NCI-H128 (cell line): ENCODE data around the gene OR2H1.

Source experiments
- DNase-seq: peaks from one replicate; lab custom pipeline; 2025; ENCODE audit not compliant: unreplicated experiment; lab: John Stamatoyannopoulos, UW

The OR2H1 gene

GRCh38 chr6:29509711-29510110 lies 52.8 kb downstream of the OR2H1 start:
- DNase-seq: no peak

- no peak for DNase-seq
Measured at GRCh38 chr6:29510202-29510601, 53.2 kb downstream of the OR2H1 start.

- DNase-seq: no peak
Measured at GRCh38 chr6:29510746-29511300, 53.9 kb downstream of the OR2H1 start.
